Lower leg skin (tissue), 4 donors: ENCODE results near the gene CLDN6. TPM values are rescaled to one million over a fixed set of nuclear protein-coding genes. Genes with fewer than 3 reads are reported as not detected.

Experiments
- DNase-seq, 2 donors: peaks; one replicate each; pipeline ENCODE4 v3.0.0-alpha.2; 2019; ENCODE audit warnings: low spot score in 2 of 2
- H3K4me3 ChIP-seq: fragments of 200-600 bp; sonication (generic); 2 replicates; pipeline ENCODE4 v1.5.1; 2017; ENCODE audit warnings: mild to moderate bottlenecking, low read depth; ENCODE audit not compliant: poor library complexity, severe bottlenecking
- POLR2A ChIP-seq, 2 donors: fragments of 450-650 bp; IDR thresholded peaks; one replicate each; pipeline ENCODE4 v1.6.1; 2016 to 2017; ENCODE audit warnings: antibody characterized with exemption in 2 of 2, mild to moderate bottlenecking in 1 of 2, moderate library complexity in 1 of 2
- WGBS, 2 donors: methylation state at CpG; one replicate each; pipeline ENCODE4 v1.1.5; 2018; 5-methylcytosine and 5-hydroxymethylcytosine counted together
- intact Hi-C: fragments of 100-400 bp; cut with DNase I; formaldehyde crosslinking; loops from one replicate; pipeline ENCODE4 v1.15.0; 2023; ENCODE audit warnings: low total_unique reads
- total RNA-seq, 4 donors: library from RNA; depleted of rRNA; stranded (reverse); fragments of >200 nt; gene quantifications; one replicate each; pipeline ENCODE4 v1.1.0, GENCODE V29; 2016
- TF ChIP-seq, protein P1 (sequence below), 3 donors: fragments of 450-650 bp; IDR thresholded peaks; one replicate each; pipeline ENCODE4 v1.5.1; 2016; ENCODE audit warnings: antibody characterized with exemption in 3 of 3, mild to moderate bottlenecking in 3 of 3, moderate library complexity in 2 of 3

Gene CLDN6
- total RNA-seq, 4 donors from 2014 or later, result not detected

DNA sequence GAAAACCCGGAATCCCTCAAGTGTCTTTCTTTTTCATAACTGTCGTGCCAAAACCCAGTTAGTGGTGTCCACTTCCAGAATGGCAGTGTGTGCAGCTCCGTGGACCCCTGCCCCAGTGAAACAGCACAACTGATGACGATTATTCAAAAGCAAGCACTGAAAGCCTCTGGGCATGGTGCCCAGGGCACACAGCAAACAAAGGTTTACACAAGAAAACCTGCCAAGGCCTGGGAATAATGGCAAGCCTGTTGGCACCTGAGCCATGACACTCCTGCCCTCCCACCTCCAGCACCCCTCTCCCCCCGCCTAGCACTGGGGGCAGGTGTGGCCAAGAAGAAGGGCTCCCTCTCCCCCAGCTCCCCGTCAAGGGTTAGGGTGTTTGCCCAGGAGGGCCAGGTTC lies 40.5 kb downstream of the CLDN6 start:
- WGBS, 2 donors, result 68 to 84% methylated on average over 6 of the region's 6 CpGs
- intact Hi-C loops, result no loop called here
- DNase-seq, result no peak
- TF ChIP-seq POLR2A (IDR thresholded peaks at IDR 0.05), result no peak
- TF ChIP-seq, protein P1, sequence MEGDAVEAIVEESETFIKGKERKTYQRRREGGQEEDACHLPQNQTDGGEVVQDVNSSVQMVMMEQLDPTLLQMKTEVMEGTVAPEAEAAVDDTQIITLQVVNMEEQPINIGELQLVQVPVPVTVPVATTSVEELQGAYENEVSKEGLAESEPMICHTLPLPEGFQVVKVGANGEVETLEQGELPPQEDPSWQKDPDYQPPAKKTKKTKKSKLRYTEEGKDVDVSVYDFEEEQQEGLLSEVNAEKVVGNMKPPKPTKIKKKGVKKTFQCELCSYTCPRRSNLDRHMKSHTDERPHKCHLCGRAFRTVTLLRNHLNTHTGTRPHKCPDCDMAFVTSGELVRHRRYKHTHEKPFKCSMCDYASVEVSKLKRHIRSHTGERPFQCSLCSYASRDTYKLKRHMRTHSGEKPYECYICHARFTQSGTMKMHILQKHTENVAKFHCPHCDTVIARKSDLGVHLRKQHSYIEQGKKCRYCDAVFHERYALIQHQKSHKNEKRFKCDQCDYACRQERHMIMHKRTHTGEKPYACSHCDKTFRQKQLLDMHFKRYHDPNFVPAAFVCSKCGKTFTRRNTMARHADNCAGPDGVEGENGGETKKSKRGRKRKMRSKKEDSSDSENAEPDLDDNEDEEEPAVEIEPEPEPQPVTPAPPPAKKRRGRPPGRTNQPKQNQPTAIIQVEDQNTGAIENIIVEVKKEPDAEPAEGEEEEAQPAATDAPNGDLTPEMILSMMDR (IDR thresholded peaks at IDR 0.05), result no peak
- H3K4me3 ChIP-seq, result no peak overlapping the region

DNA sequence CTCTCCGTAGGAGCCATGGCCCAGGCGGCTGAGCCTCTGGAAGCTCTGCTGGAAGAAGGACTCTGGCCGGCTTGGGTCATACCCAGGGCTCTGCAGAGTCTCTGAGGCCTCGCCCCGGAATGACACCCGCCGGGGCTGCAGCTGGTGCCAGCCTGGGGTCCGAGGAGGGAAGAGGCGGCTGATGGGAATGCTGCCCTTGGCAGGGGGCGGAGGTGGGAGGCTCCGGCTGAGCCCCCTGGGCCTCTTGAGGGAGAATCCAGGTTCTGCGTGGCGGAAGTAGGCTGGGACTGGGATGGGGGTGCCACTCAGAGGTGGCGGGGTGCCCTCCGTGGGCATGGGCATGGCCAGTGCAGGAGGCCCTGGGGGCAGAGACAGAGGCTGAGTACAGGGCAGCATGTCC lies 41.3 kb downstream of the CLDN6 start:
- intact Hi-C loops, result no loop called here
- WGBS, 2 donors, result 88 to 95% methylated on average over 13 to 15 of the region's 15 CpGs
- no peak overlapping the region for H3K4me3 ChIP-seq
- no peak for DNase-seq
- no peak for TF ChIP-seq POLR2A (IDR thresholded peaks at IDR 0.05)
- TF ChIP-seq, protein P1 (IDR thresholded peaks at IDR 0.05), result no peak

DNA sequence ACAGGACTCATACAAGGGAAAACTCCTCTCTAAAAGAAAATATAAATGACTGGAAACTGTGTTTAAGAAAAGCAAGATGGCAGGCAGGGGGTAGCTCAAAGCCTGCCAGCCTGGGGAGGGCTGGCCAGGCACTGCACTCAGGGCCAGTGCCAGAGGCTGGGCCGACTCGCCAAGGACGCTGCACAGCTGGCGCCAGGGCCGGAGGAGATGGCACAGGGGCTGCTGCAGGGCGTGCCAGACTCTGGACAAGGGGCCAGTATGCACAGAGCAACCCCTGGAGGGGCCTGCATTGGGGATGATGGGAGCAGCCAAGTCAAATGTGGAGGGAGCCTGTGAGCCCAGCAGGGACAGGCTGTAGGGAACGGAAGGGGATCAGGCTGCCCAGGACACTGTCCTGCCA lies 41.8 kb downstream of the CLDN6 start:
- intact Hi-C loops, result no loop called here
- 64 to 86% methylated on average over 7 of the region's 7 CpGs for WGBS, 2 donors

DNA sequence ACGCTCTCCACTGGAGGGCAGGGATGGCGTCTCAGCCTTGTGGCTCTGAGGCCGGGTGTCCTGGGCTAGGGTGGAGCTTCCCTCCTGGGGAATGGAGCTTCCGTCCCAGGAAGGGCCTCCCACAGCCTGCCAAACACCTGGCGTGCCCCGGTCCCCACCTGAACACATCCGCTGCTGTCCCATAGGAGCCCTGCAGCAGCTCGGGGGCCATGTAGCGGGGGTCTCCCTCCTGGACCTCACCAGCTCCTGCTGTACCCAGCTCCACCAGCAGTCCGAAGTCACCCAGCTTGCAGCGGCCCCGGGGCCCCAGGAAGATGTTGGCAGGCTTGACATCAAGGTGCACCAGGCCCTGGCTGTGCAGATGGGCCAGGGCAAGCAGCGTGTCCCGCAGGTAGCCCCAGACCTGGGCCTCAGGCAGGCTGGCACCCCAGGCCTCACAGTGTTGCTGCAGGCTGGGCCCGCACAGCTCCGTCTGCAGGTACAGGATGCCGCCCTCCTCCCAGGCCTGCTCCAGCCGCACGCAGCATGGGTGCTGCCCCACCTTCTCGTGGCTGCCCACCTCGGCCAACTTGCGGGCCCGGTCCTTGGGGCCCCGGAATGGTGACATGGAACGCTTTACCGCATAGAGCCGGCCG lies 42.7 kb downstream of the CLDN6 start:
- no peak for DNase-seq
- no peak overlapping the region for H3K4me3 ChIP-seq
- TF ChIP-seq, protein P1 (IDR thresholded peaks at IDR 0.05), result no peak
- TF ChIP-seq POLR2A (IDR thresholded peaks at IDR 0.05), result no peak
- intact Hi-C loops, result no loop called here
- 95 to 96% methylated on average over 19 to 23 of the region's 28 CpGs for WGBS, 2 donors

More for the DNA sequence above, 41.8 kb downstream of the CLDN6 start:
- no peak overlapping the region for H3K4me3 ChIP-seq
- no peak for DNase-seq
- TF ChIP-seq, protein P1 (IDR thresholded peaks at IDR 0.05), result no peak
- no peak for TF ChIP-seq POLR2A (IDR thresholded peaks at IDR 0.05)

DNA sequence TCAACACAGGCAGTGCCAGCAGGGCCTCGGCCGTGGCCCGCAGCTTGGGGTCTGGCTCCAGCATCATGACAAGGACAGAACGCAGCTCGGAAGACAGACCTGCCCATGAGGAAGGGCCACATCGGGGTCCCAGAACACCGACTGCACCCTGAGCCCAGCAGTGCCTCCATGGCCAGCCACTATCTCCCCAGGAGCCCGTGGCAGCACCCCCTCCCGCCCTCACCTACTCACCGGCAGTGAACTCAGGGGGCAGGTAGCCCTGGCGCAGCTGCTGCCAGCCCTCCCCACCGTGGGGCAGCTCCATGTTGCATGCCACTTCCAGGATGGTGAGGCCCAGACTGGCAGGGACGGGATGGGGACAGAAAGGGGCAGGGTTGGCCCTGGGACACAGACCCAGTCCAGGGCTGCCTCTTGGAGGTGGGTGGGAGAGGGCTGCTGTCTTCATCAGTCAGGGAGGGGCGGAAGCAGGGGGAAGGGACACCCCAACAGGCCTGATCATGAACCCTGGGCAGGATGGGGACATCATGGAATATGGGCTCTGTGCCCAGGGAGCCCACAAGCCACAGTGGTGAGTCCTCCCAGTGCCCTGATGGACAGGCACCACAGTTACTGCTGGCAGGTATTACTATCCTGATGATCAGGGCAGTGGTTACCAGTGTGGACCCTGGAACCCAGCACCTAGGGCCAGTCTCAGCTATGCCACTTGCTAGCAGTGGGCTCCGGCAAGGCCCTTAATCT lies 43.5 kb downstream of the CLDN6 start:
- DNase-seq, result no peak
- TF ChIP-seq, protein P1 (IDR thresholded peaks at IDR 0.05), result no peak
- no peak for TF ChIP-seq POLR2A (IDR thresholded peaks at IDR 0.05)
- WGBS, 2 donors, result 85 to 97% methylated on average over 9 to 10 of the region's 15 CpGs
- intact Hi-C loops, result no loop called here
- H3K4me3 ChIP-seq, result no peak overlapping the region
